HG03103 (cell line): Measurements from ENCODE around the gene NT5C2.
"Not testable (repeated sequence)": the region's sequence is repeated elsewhere in the genome, so short reads cannot be mapped to it uniquely, and the experiment has no call there.

ENCODE experiments used
- ATAC-seq: cut with Tn5 transposase; IDR thresholded peaks from one replicate; pipeline ENCODE4 v1.9.1; 2021; ENCODE audit warnings: low read depth; ENCODE audit not compliant: unreplicated experiment

The NT5C2 gene

DNA sequence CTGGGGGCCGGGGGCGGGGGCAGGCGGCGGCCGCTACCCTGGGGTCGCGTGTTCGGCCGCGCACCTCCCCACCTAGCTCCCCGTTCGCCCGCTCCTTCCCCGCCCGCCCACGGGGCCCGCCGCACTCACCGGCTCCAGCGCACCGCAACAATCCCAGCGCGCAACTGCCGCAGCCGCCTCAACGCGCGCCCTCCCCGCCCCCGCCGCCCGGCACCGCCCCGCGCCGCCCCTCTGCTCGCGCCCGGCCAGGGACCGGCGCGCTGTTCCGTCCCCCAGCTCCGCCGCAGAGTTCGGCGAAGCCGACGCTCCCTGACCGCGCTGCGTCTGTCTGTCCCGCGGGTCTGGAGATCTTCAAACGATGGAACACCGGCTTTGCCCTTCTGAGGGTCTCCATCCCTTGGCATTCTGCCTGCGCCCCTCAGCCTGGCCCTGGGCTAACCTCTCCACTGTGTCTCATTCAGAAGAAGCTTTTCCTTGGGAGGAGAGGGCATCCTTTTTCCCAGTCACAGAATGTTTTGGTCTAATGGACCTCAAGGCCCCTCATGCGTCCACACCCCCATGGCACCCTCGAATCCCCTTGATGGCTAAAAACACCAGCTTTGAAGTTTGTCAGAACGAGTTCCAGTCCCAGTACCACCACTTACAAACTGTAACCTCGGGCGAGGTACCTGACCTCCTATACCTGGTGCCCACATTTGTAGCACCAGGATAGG is at the start of gene NT5C2:
Gene NT5C2, minus strand, starts transcription at position 166 of the 713 bp plus-strand sequence. CDS start 18,314 bp downstream, outside the sequence.
- peak; percentile 49 for ATAC-seq

DNA sequence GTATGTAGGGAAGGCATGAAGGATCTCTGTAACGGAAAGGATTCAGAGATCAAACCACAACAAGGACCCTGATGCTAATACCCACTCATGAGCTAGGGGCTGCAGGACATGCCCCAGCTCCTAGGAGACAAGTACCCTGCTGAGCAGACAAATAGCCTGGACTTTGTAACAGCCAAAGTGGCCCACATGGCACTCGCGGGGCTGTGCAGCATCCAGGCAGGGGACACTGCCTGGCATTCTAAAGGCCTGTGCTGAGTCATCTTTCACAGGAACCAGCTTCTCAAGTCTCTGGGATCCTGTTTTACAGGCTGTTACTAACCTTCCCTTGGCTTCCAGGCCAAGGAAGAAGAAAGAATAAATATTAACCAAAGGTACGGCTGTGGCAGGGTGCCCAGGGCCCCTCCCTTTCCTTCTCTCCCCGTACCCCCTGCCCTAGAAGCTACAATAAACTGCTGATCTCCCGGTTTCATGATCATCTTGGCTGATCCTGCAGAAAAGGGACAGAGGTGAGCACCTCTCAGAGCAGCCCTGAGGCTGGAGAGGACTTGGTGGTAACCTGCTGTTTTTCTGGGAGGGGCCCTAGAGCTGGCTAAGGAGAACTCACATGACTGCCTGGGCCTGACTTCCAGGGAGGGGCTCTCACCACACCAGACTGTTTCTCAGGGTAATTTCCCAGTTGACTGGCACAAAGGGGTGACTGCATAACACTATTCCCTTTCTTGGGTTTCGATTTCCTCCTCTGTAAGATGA is 48.4 kb upstream of the NT5C2 start:
- ATAC-seq: no peak

DNA sequence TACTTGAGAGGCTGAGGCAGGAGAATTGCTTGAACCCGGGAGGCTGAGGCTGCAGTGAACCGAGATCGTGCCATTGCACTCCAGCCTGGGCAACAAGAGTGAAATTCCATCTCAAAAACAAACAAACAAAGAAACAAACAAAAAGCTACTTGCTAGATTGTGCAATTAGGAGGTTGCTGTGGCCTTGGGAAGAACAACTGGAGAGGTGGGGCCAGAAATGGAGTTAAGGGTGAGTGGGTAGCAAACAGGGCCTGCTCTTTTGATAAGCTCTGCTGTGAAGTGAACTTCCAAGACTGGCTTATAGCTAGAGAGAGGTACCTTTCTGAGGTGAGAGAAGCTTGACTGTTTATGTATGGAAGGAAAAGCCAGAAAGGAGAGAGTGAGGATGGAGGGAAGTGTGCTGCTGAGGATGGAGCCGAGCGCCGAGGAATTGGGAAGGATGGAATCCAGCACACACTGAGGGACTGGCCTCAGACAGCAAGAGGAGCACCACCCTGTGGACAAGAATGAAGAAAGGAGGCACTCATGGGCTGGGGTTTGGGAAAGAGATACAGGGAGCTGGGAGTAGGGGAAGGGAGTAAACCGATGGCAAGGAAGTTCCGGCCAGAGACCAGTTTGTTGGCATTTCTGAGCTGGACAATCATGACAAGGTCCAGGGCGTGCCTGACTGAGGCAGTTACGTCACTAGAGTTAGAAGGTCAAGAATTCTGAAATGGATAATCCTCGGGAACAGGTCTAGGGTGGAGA is 45.6 kb upstream of the NT5C2 start:
- ATAC-seq: no peak

DNA sequence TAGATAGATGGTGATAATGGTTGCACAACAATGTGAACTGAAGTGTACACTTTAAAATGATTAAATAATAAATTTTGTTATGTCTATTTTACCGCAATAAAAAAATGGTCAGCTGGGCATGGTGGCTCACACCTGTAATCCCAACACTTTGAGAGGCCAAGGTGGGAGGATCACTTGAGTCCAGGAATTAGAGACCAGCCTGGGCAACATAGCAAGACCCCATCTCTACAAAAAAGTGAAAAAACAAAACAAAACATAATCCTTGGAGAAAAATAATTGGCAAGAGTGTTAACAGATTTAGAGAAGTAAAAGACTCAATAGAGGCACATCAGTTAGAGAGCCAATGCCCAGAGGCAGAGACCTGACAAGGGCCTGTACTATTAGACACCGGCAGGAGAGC is 42.7 kb upstream of the NT5C2 start:
- no peak for ATAC-seq

DNA sequence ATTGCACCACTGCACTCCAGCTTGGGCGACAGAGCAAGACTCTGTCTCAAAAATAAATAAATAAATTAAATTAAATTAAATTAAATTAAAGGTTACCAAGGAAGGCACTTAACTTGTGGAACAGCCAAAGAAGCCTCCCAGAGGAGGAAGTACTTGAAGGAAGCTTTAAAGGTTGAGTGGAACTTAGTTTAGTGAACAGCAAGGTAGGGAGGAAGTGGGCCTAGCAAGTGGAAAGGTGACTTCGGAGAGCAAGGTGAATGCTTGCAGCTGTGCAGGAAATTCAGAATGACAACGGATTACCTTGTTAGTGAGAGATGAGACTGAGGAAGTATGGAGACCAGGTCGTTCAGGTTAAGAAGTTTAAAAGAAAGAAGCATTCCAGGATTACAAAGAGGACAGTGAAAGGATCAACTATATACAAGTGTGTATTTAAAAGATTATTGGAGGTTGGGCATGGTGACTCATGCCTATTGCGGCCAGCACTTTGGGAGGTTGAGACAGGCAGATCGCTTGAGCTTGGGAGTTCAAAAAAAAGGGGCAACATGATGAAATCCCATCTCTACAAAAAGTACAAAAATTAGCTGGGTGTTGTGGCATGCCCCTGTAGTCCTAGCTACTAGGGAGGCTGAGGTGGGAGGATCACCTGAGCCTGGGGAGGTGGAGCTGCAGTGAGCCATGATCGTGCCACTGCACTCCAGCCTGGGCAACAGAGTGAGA is 39.9 kb upstream of the NT5C2 start:
- ATAC-seq: no peak

DNA sequence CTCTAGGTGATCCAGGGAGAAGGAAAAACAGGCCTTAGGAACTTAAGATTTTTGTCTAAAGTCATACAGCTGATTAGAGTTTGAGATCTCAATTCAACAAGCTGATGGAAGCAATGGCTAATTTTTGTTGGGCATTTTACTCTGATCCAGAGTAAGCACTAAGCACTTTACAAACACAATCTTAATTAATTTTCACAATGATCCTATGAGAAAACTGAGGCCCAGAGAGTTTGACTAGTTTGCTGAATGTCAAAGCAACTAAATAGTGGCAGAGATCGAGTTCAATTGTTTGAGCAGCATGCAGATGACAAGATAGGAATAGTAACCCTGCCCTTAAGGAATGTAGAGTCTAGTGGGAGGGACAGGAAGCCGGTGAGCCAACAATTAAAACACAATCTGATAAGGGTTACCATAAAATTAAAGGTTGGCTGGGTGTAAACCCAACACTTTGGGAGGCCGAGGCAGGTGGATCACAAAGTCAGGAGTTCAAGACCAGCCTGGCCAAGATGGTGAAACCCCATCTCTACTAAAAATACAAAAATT is 39.1 kb upstream of the NT5C2 start:
- ATAC-seq: no peak

DNA sequence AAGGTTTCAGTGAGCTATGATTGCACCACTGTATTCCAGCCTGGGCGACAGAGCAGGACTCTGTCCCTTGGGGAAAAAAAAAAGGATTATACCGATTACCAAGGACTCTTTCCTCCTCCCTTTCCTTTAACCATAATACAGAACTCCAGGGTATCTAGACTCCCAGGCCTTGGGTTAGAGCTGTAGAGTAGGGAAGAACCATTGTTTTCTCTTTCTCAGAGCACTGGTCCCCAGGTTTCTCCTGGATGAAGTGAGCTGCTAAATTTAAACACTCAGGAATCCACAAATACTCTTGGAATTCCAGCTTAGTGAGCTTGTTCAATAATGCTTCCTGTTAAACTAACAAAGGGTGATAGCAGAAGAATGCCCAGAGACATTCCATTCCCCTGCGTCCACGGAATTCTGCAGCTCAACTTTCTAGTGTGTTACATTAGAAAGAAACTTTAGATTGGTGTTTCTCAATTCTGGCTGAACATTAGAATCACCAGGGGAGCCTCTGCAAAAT is 38.0 kb upstream of the NT5C2 start:
- ATAC-seq: no peak

DNA sequence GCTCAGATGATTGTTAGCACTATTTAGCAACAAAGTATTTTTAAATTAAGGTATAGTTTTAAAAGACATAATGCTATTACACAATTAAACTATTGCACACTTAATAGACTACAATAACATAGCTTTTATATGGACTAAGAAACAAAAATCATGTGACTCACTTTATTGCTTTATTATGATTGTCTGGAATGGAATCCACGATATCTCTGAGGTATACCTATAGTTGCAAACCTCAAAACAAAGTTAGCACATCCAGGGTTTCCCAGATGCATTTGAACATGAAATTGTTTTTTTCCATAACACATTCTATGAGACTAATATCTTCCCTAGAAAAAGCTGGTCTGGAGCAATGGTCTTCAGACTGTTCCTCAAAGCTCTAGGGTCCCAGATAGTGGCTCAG is 34.3 kb upstream of the NT5C2 start:
- ATAC-seq: no peak

DNA sequence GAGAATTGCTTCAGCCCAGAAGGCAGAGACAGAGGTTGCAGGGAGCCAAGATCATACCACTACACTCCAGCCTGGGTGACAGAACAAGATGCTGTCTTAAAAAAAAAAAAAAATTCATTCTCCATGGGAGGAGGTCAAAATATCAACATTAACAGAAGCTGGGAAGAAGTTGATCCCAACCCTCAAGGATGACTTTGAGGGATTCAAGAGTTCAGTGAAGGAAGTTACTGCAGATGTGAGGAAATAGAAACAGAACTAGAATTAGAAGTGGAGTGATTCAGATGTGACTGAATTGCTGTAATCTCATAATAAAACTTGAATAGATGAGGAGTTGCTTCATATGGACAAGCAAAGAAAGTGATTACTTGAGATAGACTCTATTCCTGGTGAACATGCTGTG is 32.9 kb upstream of the NT5C2 start:
- no peak for ATAC-seq

DNA sequence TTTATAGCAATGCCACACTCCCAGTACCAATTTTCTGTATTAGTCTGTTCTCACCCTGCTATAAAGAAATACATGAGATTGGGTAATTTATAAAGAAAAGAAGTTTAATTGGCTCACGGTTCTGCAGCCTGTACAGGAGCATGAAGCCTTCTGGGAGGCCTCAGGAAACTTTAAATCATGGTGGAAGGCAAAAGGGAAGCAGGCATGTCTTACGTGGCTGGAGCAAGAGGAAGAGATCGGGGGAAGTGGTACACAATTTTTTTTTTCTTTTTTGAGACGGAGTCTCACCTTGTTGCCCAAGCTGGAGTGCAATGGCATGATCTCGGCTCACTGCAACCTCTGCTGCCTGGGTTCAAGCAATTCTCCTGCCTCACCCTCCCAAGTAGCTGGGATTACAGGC is 31.6 kb upstream of the NT5C2 start:
- not testable (repeated sequence) for ATAC-seq

DNA sequence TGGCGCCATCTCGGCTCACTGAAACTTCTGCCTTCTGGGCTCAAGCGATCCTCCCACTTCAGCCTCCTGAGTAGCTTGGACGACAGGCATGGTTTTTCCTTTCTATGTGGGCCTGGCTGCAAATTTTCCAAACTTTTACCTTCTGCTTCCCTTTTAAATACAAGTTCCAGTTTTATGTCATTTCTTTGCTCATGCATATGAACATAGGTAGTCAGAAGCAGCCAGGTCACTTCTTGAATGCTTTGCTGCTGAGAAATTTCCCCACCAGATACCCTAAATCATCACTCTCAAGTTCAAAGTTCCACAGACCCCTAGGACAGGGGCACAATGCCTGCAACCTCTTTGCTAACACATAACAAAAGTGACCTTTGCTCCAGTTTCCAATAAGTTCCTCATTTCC is 31.1 kb upstream of the NT5C2 start:
- ATAC-seq: no peak

DNA sequence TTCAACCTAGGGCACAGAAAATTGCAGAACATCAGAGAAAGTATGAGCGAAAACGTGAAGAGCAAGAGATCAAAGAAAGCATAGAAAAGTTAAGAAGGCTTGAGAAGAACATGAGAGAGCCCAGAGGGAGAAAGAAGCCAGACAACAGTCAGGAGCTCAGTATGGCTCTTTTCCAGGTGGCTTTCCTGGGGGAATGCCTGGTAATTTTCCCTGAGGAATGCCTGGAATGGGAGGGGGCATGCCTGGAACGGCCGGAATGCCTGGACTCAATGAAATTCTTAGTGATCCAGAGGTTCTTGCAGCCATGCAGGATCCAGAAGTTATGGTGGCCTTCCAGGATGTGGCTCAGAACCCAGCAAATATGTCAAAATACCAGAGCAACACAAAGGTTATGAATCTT is 23.3 kb upstream of the NT5C2 start:
- not testable (repeated sequence) for ATAC-seq

DNA sequence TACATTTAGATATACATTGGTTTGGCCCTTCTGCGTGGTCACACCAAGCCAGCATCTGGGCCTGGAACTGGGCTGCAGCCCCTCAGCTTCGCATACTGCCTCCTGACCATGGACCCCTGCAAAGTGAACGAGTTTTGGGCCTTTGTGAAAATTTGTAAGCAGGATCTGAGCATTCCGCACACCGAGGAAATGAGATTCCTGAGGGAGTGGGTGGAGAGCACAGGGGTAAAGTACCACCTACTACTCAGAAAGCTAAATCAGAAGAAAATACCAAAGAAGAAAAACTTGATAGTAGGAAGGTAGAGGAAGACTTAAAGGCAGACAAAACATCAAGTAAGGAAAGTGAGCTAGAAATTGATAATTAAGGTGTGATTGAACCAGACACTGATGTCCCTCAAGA is 22.5 kb upstream of the NT5C2 start:
- no peak for ATAC-seq

DNA sequence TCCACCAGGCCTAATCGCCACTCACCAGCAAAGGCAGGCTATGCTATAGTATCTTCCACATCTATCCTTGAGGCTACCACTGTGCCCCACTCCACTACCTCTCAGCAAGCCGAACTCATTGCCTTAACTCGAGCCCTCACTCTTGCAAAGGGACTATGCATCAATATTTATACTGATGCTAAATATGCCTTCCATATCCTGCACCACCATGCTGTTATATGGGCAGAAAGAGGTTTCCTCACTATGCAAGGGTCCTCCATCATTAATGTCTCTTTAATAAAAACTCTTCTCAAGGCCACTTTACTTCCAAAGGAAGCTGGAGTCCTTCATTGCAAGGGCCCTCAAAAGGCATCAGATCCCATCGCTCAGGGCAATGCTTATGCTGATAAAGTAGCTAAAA is 17.2 kb upstream of the NT5C2 start:
- ATAC-seq: not testable (repeated sequence)

DNA sequence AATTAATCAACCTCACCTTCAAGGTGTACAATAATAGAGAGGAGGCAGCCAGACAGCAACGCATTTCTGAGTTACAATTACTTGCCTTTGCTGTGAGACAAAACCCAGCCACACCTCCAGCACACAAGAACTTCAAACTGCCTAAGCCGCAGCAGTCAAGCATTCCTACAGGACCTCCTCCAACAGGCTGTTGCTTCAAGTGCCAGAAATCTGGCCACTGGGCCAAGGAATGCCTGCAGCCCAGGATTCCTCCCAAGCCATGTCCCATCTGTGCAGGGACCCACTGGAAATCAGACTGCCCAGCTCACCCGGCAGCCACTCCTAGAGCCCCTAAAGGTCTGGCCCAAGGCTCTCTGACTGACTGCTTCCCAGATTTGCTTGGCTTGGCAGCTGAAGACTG is 14.6 kb upstream of the NT5C2 start:
- ATAC-seq: not testable (repeated sequence)

DNA sequence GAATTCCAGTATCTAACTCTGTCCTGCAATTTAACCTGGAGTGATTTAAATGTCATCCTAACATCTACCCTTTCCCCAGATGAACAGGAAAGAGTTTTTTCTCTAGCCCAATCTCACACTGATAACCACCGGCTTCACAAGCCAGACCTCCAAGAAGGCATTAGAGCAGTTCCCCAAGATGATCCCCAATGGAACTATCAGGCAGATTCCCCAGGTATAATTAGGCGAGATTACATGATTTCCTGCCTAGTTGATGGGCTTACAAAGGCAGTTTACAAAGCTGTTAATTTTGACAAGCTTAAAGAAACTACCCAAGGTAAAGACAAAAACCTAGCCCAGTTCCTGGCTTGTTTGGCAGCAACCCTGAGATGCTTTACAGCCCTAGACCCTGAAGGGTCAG is 14.1 kb upstream of the NT5C2 start:
- no peak for ATAC-seq

DNA sequence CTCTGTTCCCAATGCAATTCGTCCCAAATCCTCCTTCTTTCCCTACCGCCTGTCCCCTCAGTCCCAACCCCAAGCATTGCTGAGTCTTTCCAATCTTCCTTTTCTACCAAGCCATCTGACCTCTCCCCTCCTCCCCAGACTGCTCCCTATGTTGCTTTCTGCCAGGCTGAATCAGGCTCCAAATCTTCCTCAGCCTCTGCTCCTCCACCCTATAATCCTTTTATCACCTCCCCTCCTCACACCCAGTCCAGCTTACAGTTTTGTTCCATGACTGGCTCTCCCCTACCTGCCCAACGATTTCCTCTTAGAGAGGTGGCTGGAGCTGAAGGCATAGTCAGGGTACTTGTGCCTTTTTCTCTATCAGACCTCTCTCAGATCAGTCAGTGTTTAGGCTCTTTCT is 13.6 kb upstream of the NT5C2 start:
- not testable (repeated sequence) for ATAC-seq

DNA sequence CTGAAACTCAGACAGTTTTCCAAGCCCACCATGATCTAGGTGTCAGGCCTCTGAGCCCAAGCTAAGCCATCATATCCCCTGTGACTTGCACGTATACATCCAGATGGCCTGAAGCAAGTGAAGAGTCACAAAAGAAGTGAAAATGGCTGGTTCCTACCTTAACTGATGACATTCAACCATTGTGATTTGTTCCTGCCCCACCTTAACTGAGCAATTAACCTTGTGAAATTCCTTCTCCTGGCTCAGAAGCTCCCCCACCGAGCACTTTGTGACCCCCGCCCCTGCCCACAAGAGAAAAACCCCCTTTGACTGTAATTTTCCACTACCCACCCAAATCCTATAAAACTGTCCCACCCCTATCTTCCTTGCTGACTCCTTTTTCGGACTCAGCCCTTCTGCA is 12.3 kb upstream of the NT5C2 start:
- ATAC-seq: not testable (repeated sequence)

DNA sequence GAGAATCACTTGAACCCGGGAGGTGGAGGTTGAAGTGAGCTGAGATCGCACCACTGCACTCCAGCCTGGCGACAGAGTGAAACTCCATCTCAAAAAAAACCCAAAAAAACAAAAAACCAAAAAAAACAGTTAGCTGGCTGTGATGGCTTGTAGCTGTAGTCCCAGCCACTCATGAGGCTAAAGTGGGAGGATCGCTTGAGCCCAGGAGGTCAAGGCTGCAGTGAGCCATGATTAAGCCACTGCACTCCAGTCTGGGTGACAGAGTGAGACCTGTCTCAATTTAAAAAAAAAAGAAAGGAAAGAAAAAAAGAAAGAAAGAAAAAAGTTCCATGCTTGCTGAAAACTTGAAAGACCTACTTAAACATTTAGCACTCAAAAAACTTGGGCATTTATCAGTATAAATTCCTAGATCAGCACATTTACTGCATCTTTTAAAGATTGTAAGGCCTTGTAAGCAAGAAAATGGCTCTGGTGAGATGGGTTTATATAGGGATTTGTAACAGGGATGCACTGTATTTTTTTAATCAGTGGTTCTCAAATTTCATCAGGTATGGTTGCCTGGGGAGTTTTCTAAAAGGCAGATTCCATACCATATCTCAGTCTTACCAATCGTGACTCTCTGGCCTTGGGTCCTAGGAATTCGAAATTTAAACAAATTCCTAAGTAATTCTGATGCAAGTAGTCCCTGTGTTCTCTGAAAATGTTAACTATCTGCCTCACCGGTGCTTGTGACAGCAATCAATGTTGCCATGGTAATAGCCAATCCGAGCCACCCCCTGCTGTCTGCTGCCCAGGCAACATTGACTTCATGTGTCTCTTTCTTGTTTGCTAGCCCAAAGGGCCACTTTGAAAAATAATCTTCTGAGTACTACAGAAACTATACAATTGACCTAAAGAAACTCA is 11.5 kb upstream of the NT5C2 start:
- no peak for ATAC-seq
